Mesenchymal stem cell (in vitro differentiated cells and primary cell): Measurements from ENCODE around the gene REXO5.

ENCODE experiments used
- DNase-seq: peaks from one replicate; pipeline ENCODE4 v3.0.0-alpha.2; 2013
- H2AFZ ChIP-seq: one replicate; pipeline ENCODE4 v1.6.1; 2013; ENCODE audit warnings: low read depth, mild to moderate bottlenecking, control low read depth, inconsistent platforms, low read length, moderate library complexity
- H2AK5ac ChIP-seq: 2 replicates; pipeline ENCODE4 v1.6.1; 2013; ENCODE audit warnings: low read length, moderate library complexity, mild to moderate bottlenecking, inconsistent platforms; ENCODE audit not compliant: severe bottlenecking
- H2BK120ac ChIP-seq: one replicate; pipeline ENCODE4 v1.6.1; 2013; ENCODE audit warnings: low read depth, mild to moderate bottlenecking, inconsistent platforms, low read length, moderate library complexity
- H2BK12ac ChIP-seq, 2 experiments: one replicate each; pipeline ENCODE4 v1.6.1; 2013; ENCODE audit warnings: inconsistent platforms in 2 of 2, low read length in 2 of 2, mild to moderate bottlenecking in 2 of 2, moderate library complexity in 2 of 2, control low read depth in 1 of 2
- H2BK15ac ChIP-seq: one replicate; pipeline ENCODE4 v1.6.1; 2013; ENCODE audit warnings: mild to moderate bottlenecking, low read depth, inconsistent platforms; ENCODE audit not compliant: poor library complexity, severe bottlenecking
- H2BK5ac ChIP-seq: 2 replicates; pipeline ENCODE4 v1.6.1; 2013; ENCODE audit warnings: low read depth, mild to moderate bottlenecking, low read length, control low read depth, inconsistent platforms; ENCODE audit not compliant: poor library complexity, severe bottlenecking
- H3K14ac ChIP-seq, 2 experiments: one replicate each; pipeline ENCODE4 v1.6.1; 2013; ENCODE audit warnings: inconsistent platforms in 2 of 2, low read length in 2 of 2, control low read depth in 1 of 2, mild to moderate bottlenecking in 1 of 2, moderate library complexity in 1 of 2
- H3K18ac ChIP-seq, 2 experiments: one replicate each; pipeline ENCODE4 v1.6.1; 2013; ENCODE audit warnings: inconsistent platforms in 2 of 2, low read length in 2 of 2, control low read depth in 1 of 2, low read depth in 1 of 2, mild to moderate bottlenecking in 1 of 2
- H3K23ac ChIP-seq, 2 experiments: one replicate each; pipeline ENCODE4 v1.6.1; 2013; ENCODE audit warnings: inconsistent platforms in 2 of 2, low read length in 2 of 2, mild to moderate bottlenecking in 2 of 2, moderate library complexity in 2 of 2, control low read depth in 1 of 2
- H3K27ac ChIP-seq: 2 replicates; pipeline ENCODE4 v1.5.1; 2013; ENCODE audit warnings: mild to moderate bottlenecking, moderate library complexity, low read length, control low read depth, inconsistent platforms; ENCODE audit not compliant: poor library complexity, severe bottlenecking
- H3K27me3 ChIP-seq, 2 experiments: 2 replicates each; pipeline versions ENCODE4 v1.6.1 to v1.7.0; 2013; ENCODE audit warnings: low read length in 2 of 2, mild to moderate bottlenecking in 2 of 2, moderate library complexity in 2 of 2, control low read depth in 1 of 2, inconsistent platforms in 1 of 2; ENCODE audit not compliant: control insufficient read depth in 1 of 2, insufficient read depth in 1 of 2
- H3K36me3 ChIP-seq, 2 experiments: 2 replicates each; pipeline versions ENCODE4 v1.6.1 to v1.7.0; 2013; ENCODE audit warnings: low read length in 2 of 2, control low read depth in 1 of 2, inconsistent platforms in 1 of 2, low read depth in 1 of 2, mild to moderate bottlenecking in 1 of 2; ENCODE audit not compliant: insufficient read depth in 2 of 2, control insufficient read depth in 1 of 2
- H3K4ac ChIP-seq, 2 experiments: one replicate each; pipeline ENCODE4 v1.6.1; 2013; ENCODE audit warnings: inconsistent platforms in 2 of 2, low read length in 2 of 2, mild to moderate bottlenecking in 2 of 2, moderate library complexity in 2 of 2, control low read depth in 1 of 2, low read depth in 1 of 2
- H3K4me1 ChIP-seq: 2 replicates; pipeline ENCODE4 v1.6.1; 2013; ENCODE audit warnings: low read depth, low read length, control low read depth; ENCODE audit not compliant: control insufficient read depth, insufficient read depth
- H3K4me2 ChIP-seq: 2 replicates; pipeline ENCODE4 v1.6.1; 2013; ENCODE audit warnings: low read length, mild to moderate bottlenecking, inconsistent platforms; ENCODE audit not compliant: poor library complexity, severe bottlenecking
- H3K4me3 ChIP-seq, 2 experiments: 2 replicates each; pipeline versions ENCODE4 v1.5.1 to v1.7.0; 2013; ENCODE audit warnings: low read length in 2 of 2, mild to moderate bottlenecking in 2 of 2, control low read depth in 1 of 2, low read depth in 1 of 2; ENCODE audit not compliant: insufficient read depth in 1 of 2
- H3K79me1 ChIP-seq: replicated peaks from 2 replicates; pipeline ENCODE4 v1.6.1; 2013; ENCODE audit warnings: mild to moderate bottlenecking, control low read depth, low read length, inconsistent platforms; ENCODE audit not compliant: poor library complexity, severe bottlenecking
- H3K9ac ChIP-seq: 2 replicates; pipeline ENCODE4 v1.7.0; 2013; ENCODE audit warnings: mild to moderate bottlenecking, low read length, moderate library complexity
- H3K9me3 ChIP-seq: 2 replicates; pipeline ENCODE4 v1.7.0; 2013; ENCODE audit warnings: mild to moderate bottlenecking, low read length; ENCODE audit not compliant: control insufficient read depth
- H4K8ac ChIP-seq: one replicate; pipeline ENCODE4 v1.6.1; 2013; ENCODE audit warnings: inconsistent platforms, mild to moderate bottlenecking, low read length, moderate library complexity
- H4K91ac ChIP-seq: one replicate; pipeline ENCODE4 v1.6.1; 2013; ENCODE audit warnings: mild to moderate bottlenecking, low read length, inconsistent platforms
- WGBS: methylation state at CpG from one replicate; pipeline ENCODE4 v1.1.7; 2013; ENCODE audit warnings: mixed read lengths; 5-methylcytosine and 5-hydroxymethylcytosine counted together

REXO5 gene

DNA sequence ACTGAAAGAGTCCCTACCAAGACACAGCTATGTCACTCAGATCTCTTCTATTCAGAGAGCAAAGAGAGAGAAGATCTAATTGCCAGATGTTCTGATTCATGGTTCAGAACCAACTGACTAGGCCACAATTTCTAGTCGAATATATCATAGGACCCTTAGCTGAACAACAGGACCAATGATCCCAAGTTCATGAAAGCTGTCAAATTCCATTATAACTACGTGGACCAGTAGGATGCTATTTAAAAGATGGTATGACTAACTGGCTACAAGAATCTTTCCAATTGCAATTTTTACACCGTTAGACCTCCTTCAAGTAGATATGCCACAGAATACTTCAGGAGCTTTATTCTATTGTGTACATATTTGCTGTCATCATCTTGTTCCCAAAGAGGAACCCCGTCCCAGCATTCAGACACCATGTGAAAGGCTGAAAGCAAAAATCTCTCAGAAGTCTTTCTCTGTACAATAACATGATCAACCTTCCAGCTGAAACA is 67.8 kb downstream of the REXO5 start:
- Histone ChIP-seq H3K79me1 (peaks cover 7% of the 10 kb centered on the region), H3K18ac (no peak overlapping the region), H2BK120ac (no peak overlapping the region)

DNA sequence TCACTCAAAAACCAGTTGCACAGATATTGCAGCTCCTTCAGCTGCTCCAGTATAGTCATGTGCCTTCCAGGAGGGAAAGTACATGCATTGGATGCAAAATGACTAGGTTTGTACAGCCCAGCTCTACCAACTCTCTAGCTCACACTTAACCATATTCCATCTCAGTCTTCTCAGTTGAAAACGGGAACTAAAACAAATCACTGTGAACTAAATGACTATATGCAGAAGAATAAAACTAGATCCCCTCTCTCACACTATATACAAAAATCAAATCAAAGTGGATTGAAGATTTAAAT is 69.0 kb downstream of the REXO5 start:
- Histone ChIP-seq H3K36me3 (peaks cover 0 to 18% of the 10 kb centered on the region in 2 experiments), H4K91ac (no peak overlapping the region), H3K18ac (no peak overlapping the region), H2BK12ac (no peak overlapping the region), H3K4me3 (no peak overlapping the region), H2BK120ac (no peak overlapping the region), H3K79me1 (peaks cover 3% of the 10 kb centered on the region), H3K27me3 (no peaks in the 10 kb centered on the region), H2BK15ac (no peak overlapping the region), H2AFZ (no peak overlapping the region), H3K9me3 (no peaks in the 10 kb centered on the region), H3K9ac (no peak overlapping the region), H3K27ac (no peak overlapping the region), H4K8ac (no peak overlapping the region), H3K4ac (no peak overlapping the region), H2AK5ac (no peak overlapping the region), H3K4me2 (no peak overlapping the region), H3K4me1 (peaks cover 9% of the 10 kb centered on the region), H2BK5ac (no peak overlapping the region), H3K23ac (no peak overlapping the region), H3K14ac (no peak overlapping the region)
- no peak for DNase-seq
- WGBS, result no CpG with 5 or more reads among the region's 1 CpG

More for the DNA sequence above, 67.8 kb downstream of the REXO5 start:
- Histone ChIP-seq H3K4me2 (no peak overlapping the region), H3K27ac (no peak overlapping the region), H3K4me1 (peaks cover 6% of the 10 kb centered on the region), H3K14ac (no peak overlapping the region), H3K9ac (no peak overlapping the region), H3K36me3 (peaks cover 0 to 18% of the 10 kb centered on the region in 2 experiments), H3K23ac (no peak overlapping the region), H3K4ac (no peak overlapping the region), H4K91ac (no peak overlapping the region), H3K9me3 (no peaks in the 10 kb centered on the region), H2AFZ (no peak overlapping the region), H2BK15ac (no peak overlapping the region), H2BK5ac (no peak overlapping the region), H3K4me3 (no peak overlapping the region), H2AK5ac (no peak overlapping the region), H2BK12ac (no peak overlapping the region), H4K8ac (no peak overlapping the region), H3K27me3 (no peaks in the 10 kb centered on the region)
- WGBS, result 84% methylated on average over 3 of the region's 4 CpGs
- no peak for DNase-seq

DNA sequence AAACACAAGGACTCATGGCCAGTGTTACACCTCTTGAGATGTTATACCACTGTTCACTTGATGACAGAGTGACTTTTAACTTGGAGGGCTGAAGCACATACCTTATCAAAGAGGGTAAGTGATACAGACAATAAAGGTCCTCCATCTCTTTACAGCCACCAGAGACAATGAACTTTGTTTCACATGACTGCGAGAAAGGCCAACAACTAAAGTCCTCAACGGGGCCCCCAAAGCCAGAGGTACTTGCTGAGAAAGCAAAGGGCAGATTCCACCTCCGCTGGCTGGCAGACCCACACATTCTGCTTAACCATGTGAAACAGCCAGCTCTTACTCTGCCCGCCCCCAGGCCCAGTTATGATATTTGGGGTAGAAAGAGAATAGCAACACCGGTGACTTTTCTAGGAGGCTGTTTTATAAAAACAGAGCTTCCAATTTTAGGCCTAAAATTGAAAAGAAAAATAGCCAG is 72.4 kb downstream of the REXO5 start:
- peak overlapping the region; percentile 24 to 93 for H3K4ac ChIP-seq
- H3K14ac ChIP-seq, result peak overlapping the region in 1 of 2 experiments; percentile 89
- no peak overlapping the region for H4K8ac ChIP-seq
- no peaks in the 10 kb centered on the region for H3K9me3 ChIP-seq
- 65% methylated on average over 3 of the region's 5 CpGs for WGBS
- peak overlapping the region; percentile 73 for H3K4me2 ChIP-seq
- no peak overlapping the region for H2BK15ac ChIP-seq
- DNase-seq, result no peak
- H2BK12ac ChIP-seq, result peak overlapping the region; percentile 28 to 80
- no peak overlapping the region for H3K23ac ChIP-seq
- H3K27me3 ChIP-seq, result no peaks in the 10 kb centered on the region
- H3K4me3 ChIP-seq, result no peak overlapping the region
- H2BK5ac ChIP-seq, result peak overlapping the region; percentile 82
- H3K36me3 ChIP-seq, result peaks cover 0 to 16% of the 10 kb centered on the region in 2 experiments
- no peak overlapping the region for H2AFZ ChIP-seq
- H3K27ac ChIP-seq, result peak overlapping the region; percentile 96
- no peak overlapping the region for H2BK120ac ChIP-seq
- peak overlapping the region; percentile 46 for H2AK5ac ChIP-seq
- peak overlapping the region; percentile 67 for H3K9ac ChIP-seq
- H4K91ac ChIP-seq, result no peak overlapping the region
- peak overlapping the region in 1 of 2 experiments; percentile 35 for H3K18ac ChIP-seq
- no peaks in the 10 kb centered on the region for H3K79me1 ChIP-seq
- H3K4me1 ChIP-seq, result peaks cover 11% of the 10 kb centered on the region

DNA sequence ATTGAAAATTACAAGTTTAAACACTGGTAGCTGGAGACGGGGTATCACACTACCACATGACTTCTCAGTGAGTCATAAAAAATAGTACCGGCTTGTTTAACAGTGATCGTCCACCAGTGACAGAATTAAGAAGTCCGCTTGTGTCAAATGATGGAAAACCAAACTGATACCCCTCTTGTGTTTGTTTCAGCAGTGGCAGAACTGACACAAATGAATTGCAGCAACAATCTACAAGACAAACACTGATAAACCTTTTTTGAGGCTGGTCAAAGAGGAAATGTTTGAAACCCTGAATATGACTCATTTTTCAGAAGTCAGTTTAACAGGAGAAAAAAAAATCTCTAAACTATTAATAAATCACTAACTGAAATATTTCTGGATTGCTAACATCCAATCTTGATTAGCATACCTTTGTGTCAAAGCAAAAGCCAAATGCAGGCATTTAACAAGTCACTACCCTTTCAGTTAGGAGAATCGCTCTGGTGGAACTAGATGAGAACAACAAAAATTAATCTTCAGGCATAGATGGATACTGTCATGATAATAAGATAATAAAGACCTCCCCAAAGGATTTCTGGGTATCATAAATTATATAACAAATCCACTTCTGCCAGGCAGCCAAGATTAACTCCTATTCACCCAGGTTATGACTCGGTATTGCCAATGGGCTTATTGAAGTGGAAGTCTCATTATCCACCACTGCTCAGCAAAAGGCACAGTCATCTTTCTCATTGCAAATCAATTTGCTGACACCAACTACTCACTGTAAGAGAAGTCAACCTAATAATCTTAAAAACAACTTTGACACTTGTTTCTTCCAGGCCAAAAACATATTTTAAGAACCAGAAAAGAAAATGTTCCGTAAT is 73.1 kb downstream of the REXO5 start:
- H3K4ac ChIP-seq, result no peak overlapping the region
- peak; percentile 71 for DNase-seq
- no peaks in the 10 kb centered on the region for H3K27me3 ChIP-seq
- H3K27ac ChIP-seq, result peak overlapping the region; percentile 96
- no peak overlapping the region for H2BK5ac ChIP-seq
- H3K4me2 ChIP-seq, result peak overlapping the region; percentile 73
- H3K23ac ChIP-seq, result no peak overlapping the region
- no peak overlapping the region for H2BK15ac ChIP-seq
- H2BK120ac ChIP-seq, result no peak overlapping the region
- peaks cover 11% of the 10 kb centered on the region for H3K4me1 ChIP-seq
- H3K14ac ChIP-seq, result no peak overlapping the region
- peak overlapping the region in 1 of 2 experiments; percentile 11 for H3K4me3 ChIP-seq
- H3K9ac ChIP-seq, result peak overlapping the region; percentile 67
- WGBS, result 16% methylated on average over 5 of the region's 7 CpGs
- H3K18ac ChIP-seq, result no peak overlapping the region
- H3K9me3 ChIP-seq, result no peaks in the 10 kb centered on the region
- H4K8ac ChIP-seq, result no peak overlapping the region
- no peaks in the 10 kb centered on the region for H3K79me1 ChIP-seq
- H3K36me3 ChIP-seq, result peaks cover 0 to 16% of the 10 kb centered on the region in 2 experiments
- H2BK12ac ChIP-seq, result no peak overlapping the region
- no peak overlapping the region for H4K91ac ChIP-seq
- H2AFZ ChIP-seq, result no peak overlapping the region
- no peak overlapping the region for H2AK5ac ChIP-seq
